Brain pericyte (primary cell): Measurements from ENCODE around the gene RAD51B.

Experiments
- DNase-seq: peaks from one replicate; pipeline ENCODE4 v3.0.0-alpha.2; 2012; ENCODE audit warnings: low read depth, low spot score

The RAD51B gene

GRCh38 chr14:68607867-68608573 lies 788.4 kb downstream of the RAD51B start:
- DNase-seq: peak; percentile 44

- DNase-seq: no peak
These were observed 789.0 kb downstream of the RAD51B start for GRCh38 chr14:68608574-68608962.

- no peak for DNase-seq
These were observed 789.4 kb downstream of the RAD51B start for GRCh38 chr14:68609012-68609411.

GRCh38 chr14:68610251-68610793 lies 790.7 kb downstream of the RAD51B start:
- DNase-seq: no peak

- DNase-seq: no peak
These were observed 792.0 kb downstream of the RAD51B start for GRCh38 chr14:68611599-68611998.

GRCh38 chr14:68612049-68612448 lies 792.5 kb downstream of the RAD51B start:
- DNase-seq: no peak

- DNase-seq: no peak
These were observed 796.8 kb downstream of the RAD51B start for GRCh38 chr14:68616221-68616902.

GRCh38 chr14:68619790-68620574 lies 800.4 kb downstream of the RAD51B start:
- DNase-seq: no peak

- DNase-seq: peak; percentile 36
These were observed 802.1 kb downstream of the RAD51B start for GRCh38 chr14:68621400-68622365.

GRCh38 chr14:68622856-68623255 lies 803.3 kb downstream of the RAD51B start:
- DNase-seq: no peak

GRCh38 chr14:68623307-68623706 lies 803.7 kb downstream of the RAD51B start:
- no peak for DNase-seq

GRCh38 chr14:68623826-68624225 lies 804.2 kb downstream of the RAD51B start:
- peak; percentile 37 for DNase-seq

GRCh38 chr14:68624541-68625220 lies 805.1 kb downstream of the RAD51B start:
- DNase-seq: no peak

- DNase-seq: no peak
These were observed 805.9 kb downstream of the RAD51B start for GRCh38 chr14:68625366-68626090.

GRCh38 chr14:68626386-68626785 lies 806.8 kb downstream of the RAD51B start:
- no peak for DNase-seq

- DNase-seq: no peak
These were observed 807.7 kb downstream of the RAD51B start for GRCh38 chr14:68627050-68627867.

- no peak for DNase-seq
These were observed 808.5 kb downstream of the RAD51B start for GRCh38 chr14:68627868-68628604.

- no peak for DNase-seq
These were observed 809.2 kb downstream of the RAD51B start for GRCh38 chr14:68628605-68629310.
